ENCODE data around the gene PWP2.
"Not testable (repeated sequence)": the region's sequence is repeated elsewhere in the genome, so short reads cannot be mapped to it uniquely, and the experiment has no call there.

- not testable (repeated sequence) for TF ChIP-seq POLR2AphosphoS5, EP300 (IDR thresholded peaks at IDR 0.05)
Observed at GRCh38 chr21:44153214-44153888, 46.2 kb downstream of the PWP2 start.
